ENCODE results near the gene ARL11.

- TF ChIP-seq EP300 (IDR thresholded peaks at IDR 0.05), result no peak
- no peak for TF ChIP-seq POLR2A (IDR thresholded peaks at IDR 0.05)
- TF ChIP-seq POLR2AphosphoS5 (IDR thresholded peaks at IDR 0.05), result peak in 1 of 2 donors; percentile 26
- TF ChIP-seq CTCF (IDR thresholded peaks at IDR 0.05), result peak; percentile 40 to 73 (median 58)
Measured at GRCh38 chr13:49669735-49670309, 41.5 kb downstream of the ARL11 start.
